Nephron (organoid): Measurements from ENCODE around the gene ERBB3.

Source experiments
- H3K27ac Mint-ChIP-seq, 3 experiments: 2 replicates each; pipeline ENCODE4 v1.8.0; 2020; ENCODE audit warnings: mixed read lengths in 3 of 3, mild to moderate bottlenecking in 2 of 3, moderate library complexity in 1 of 3
- H3K27me3 Mint-ChIP-seq: 2 replicates; pipeline ENCODE4 v1.8.0; 2021; ENCODE audit warnings: low read depth, mild to moderate bottlenecking, moderate library complexity, mixed read lengths
- H3K36me3 Mint-ChIP-seq: 2 replicates; pipeline ENCODE4 v1.8.0; 2020; ENCODE audit warnings: low read depth, mixed read lengths
- H3K4me1 Mint-ChIP-seq: 2 replicates; pipeline ENCODE4 v1.8.0; 2020; ENCODE audit warnings: mixed read lengths
- H3K4me3 Mint-ChIP-seq, 3 experiments: 2 replicates each; pipeline ENCODE4 v1.8.0; 2020; ENCODE audit warnings: mild to moderate bottlenecking in 3 of 3, mixed read lengths in 3 of 3, moderate library complexity in 2 of 3
- H3K9me3 Mint-ChIP-seq: 2 replicates; pipeline ENCODE4 v1.8.0; 2020; ENCODE audit warnings: mixed read lengths
- CTCF ChIP-seq, 3 experiments: fragments of 200-600 bp; sonication (generic); IDR thresholded peaks; one replicate each; pipeline ENCODE4 v1.5.0; 2021; ENCODE audit warnings: antibody characterized with exemption in 3 of 3; ENCODE audit not compliant: unreplicated experiment in 3 of 3

ERBB3 gene

GRCh38 chr12:56118688-56119357 lies 38.9 kb downstream of the ERBB3 start:
- peaks cover 23% of the 10 kb centered on the region for H3K36me3 Mint-ChIP-seq
- no peaks in the 10 kb centered on the region for H3K9me3 Mint-ChIP-seq
- H3K27ac Mint-ChIP-seq, result peak overlapping the region; percentile 95 to 99 (median 97)
- no peaks in the 10 kb centered on the region for H3K27me3 Mint-ChIP-seq
- peak overlapping the region; percentile 88 to 100 (median 95) for H3K4me3 Mint-ChIP-seq
- H3K4me1 Mint-ChIP-seq, result peaks cover 42% of the 10 kb centered on the region
- no peak for TF ChIP-seq CTCF (IDR thresholded peaks at IDR 0.05; ENCODE audit: unreplicated experiment in 3 of 3)

- no peaks in the 10 kb centered on the region for H3K9me3 Mint-ChIP-seq
- peaks cover 45% of the 10 kb centered on the region for H3K4me1 Mint-ChIP-seq
- H3K36me3 Mint-ChIP-seq, result peaks cover 18% of the 10 kb centered on the region
- peak overlapping the region; percentile 95 to 99 (median 97) for H3K27ac Mint-ChIP-seq
- H3K27me3 Mint-ChIP-seq, result no peaks in the 10 kb centered on the region
- H3K4me3 Mint-ChIP-seq, result peak overlapping the region; percentile 88 to 100 (median 95)
- TF ChIP-seq CTCF (IDR thresholded peaks at IDR 0.05; ENCODE audit: unreplicated experiment in 3 of 3), result peak; percentile 68 to 82 (median 74)
These were observed 39.4 kb downstream of the ERBB3 start for GRCh38 chr12:56119361-56119796.

DNA sequence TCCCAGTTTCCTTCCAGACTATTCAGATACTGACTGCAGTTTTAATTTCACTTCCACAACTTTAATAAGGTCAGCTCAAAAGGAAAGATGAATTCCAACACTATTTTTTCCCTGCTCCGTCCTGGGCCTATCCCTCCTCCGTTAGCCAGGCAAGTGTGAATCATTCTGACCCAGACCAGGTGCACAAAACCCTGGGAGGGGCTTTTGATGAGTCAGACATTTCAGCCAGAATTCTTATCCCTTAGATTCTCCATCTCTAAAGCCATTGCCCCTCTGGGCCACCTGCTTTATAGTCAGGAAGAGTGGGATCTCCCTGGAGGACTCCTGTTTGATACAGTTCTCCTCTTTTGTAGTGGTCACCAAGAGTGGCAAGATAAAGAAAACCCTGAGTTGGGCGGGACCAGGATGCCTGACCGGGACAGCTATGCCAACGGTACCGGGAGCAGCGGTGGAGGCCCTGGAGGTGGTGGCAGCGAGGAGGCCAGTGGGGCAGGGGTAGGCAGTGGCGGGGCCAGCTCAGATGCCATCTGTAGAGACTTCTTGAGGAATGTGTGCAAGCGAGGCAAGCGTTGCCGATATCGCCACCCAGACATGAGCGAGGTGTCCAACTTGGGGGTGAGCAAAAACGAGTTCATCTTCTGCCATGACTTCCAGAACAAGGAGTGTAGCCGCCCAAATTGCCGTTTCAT lies 40.3 kb downstream of the ERBB3 start:
- H3K27ac Mint-ChIP-seq, result peak overlapping the region; percentile 95 to 99 (median 97)
- TF ChIP-seq CTCF (IDR thresholded peaks at IDR 0.05; ENCODE audit: unreplicated experiment in 3 of 3), result no peak
- H3K36me3 Mint-ChIP-seq, result peaks cover 17% of the 10 kb centered on the region
- no peaks in the 10 kb centered on the region for H3K27me3 Mint-ChIP-seq
- peak overlapping the region; percentile 32 to 95 (median 44) for H3K4me3 Mint-ChIP-seq
- no peaks in the 10 kb centered on the region for H3K9me3 Mint-ChIP-seq
- H3K4me1 Mint-ChIP-seq, result peaks cover 48% of the 10 kb centered on the region

GRCh38 chr12:56121204-56121870 lies 41.4 kb downstream of the ERBB3 start:
- Mint-ChIP-seq H3K27me3 (no peaks in the 10 kb centered on the region), H3K27ac (peak overlapping the region in 1 of 3 experiments; percentile 12), H3K36me3 (peaks cover 15% of the 10 kb centered on the region), H3K4me1 (peaks cover 54% of the 10 kb centered on the region), H3K4me3 (no peak overlapping the region), H3K9me3 (no peaks in the 10 kb centered on the region)
- no peak for TF ChIP-seq CTCF (IDR thresholded peaks at IDR 0.05; ENCODE audit: unreplicated experiment in 3 of 3)

DNA sequence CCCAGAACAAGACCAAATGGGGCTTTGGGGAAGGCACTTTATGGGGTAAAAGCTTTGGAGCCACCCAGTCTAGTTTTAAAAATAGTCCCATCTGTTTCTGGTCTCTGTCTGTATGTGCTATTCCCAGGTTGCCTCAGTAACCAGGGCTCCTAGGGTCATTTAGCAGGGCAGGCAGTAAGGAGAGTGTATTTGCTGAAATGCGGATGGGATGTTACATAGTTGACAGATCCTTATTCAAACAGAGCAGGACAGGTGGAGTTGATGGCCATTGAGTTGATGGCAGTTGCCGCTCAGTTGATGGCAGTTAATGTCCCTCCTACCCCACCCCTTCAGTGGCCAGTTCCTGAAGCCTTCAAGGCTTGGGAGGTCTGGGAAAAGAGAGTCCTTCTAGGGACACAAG lies 42.7 kb downstream of the ERBB3 start:
- Mint-ChIP-seq H3K9me3 (no peaks in the 10 kb centered on the region), H3K4me3 (peak overlapping the region in 1 of 3 experiments; percentile 19), H3K27ac (peak overlapping the region; percentile 26 to 48 (median 46)), H3K4me1 (peaks cover 67% of the 10 kb centered on the region), H3K27me3 (no peaks in the 10 kb centered on the region), H3K36me3 (peaks cover 10% of the 10 kb centered on the region)
- TF ChIP-seq CTCF (IDR thresholded peaks at IDR 0.05; ENCODE audit: unreplicated experiment in 3 of 3), result no peak
